ENCODE data around the gene JUND. TPM values are rescaled to one million over a fixed set of nuclear protein-coding genes. Genes with fewer than 3 reads are reported as not detected.

JUND gene
- total RNA-seq, 4 donors from 2014 or later: 193 to 394 (median 316) TPM

- Histone ChIP-seq H3K4me3 (replicated peaks in 1 of 3) (no peak overlapping the region), H3K9me3 (no peaks in the 10 kb centered on the region), H3K27me3 (no peaks in the 10 kb centered on the region), H3K27ac (peak overlapping the region in 2 of 3 donors; percentile 3 to 38), H3K4me1 (peaks cover 12 to 25% of the 10 kb centered on the region in 2 donors), H3K36me3 (no peaks in the 10 kb centered on the region)
- TF ChIP-seq CTCF (IDR thresholded peaks at IDR 0.05): peak in 4 of 6 experiments; percentile 16 to 47 (median 32)
- no peak for TF ChIP-seq POLR2A (IDR thresholded peaks at IDR 0.05)
- WGBS, 2 donors: 25 to 36% methylated on average over 9 to 11 of the region's 24 CpGs
- DNase-seq: peak; percentile 38 to 40
- intact Hi-C loops (cut with DNase I): loop anchor here (5.0 to 10.0 kb wide), 3 partner anchors 43 to 160 kb away; partner anchors contain the start of gene SSBP4
Observed at GRCh38 chr19:18254546-18255503, 26.6 kb downstream of the JUND start.

GRCh38 chr19:18253716-18254115 lies 27.7 kb downstream of the JUND start:
- Histone ChIP-seq H3K27me3 (no peaks in the 10 kb centered on the region), H3K27ac (peak overlapping the region in 2 of 3 donors; percentile 38 to 63), H3K4me1 (peaks cover 12 to 25% of the 10 kb centered on the region in 2 donors), H3K9me3 (no peaks in the 10 kb centered on the region), H3K4me3 (replicated peaks in 1 of 3) (no peak overlapping the region), H3K36me3 (no peaks in the 10 kb centered on the region)
- intact Hi-C loops (cut with DNase I): loop anchor here (5.0 to 10.0 kb wide), 3 partner anchors 41 to 161 kb away; partner anchors contain the start of gene SSBP4
- WGBS, 2 donors: 15 to 24% methylated on average over 3 to 5 of the region's 5 CpGs
- peak; percentile 87 to 92 for DNase-seq
- no peak for TF ChIP-seq CTCF (IDR thresholded peaks at IDR 0.05)
- no peak for TF ChIP-seq POLR2A (IDR thresholded peaks at IDR 0.05)

GRCh38 chr19:18253130-18253529 lies 28.3 kb downstream of the JUND start:
- no peak overlapping the region for H3K4me3 ChIP-seq (replicated peaks in 1 of 3)
- H3K4me1 ChIP-seq: peaks cover 17 to 31% of the 10 kb centered on the region in 2 donors
- TF ChIP-seq CTCF (IDR thresholded peaks at IDR 0.05) (no peak), POLR2A (IDR thresholded peaks at IDR 0.05) (no peak)
- no peaks in the 10 kb centered on the region for H3K9me3 ChIP-seq
- no peaks in the 10 kb centered on the region for H3K27me3 ChIP-seq
- DNase-seq: no peak
- intact Hi-C loops (cut with DNase I): loop anchor here (5.0 to 10.0 kb wide), 3 partner anchors 41 to 162 kb away; partner anchors contain the start of gene SSBP4
- H3K36me3 ChIP-seq: no peaks in the 10 kb centered on the region
- 83 to 92% methylated on average over 4 of the region's 4 CpGs for WGBS, 2 donors
- peak overlapping the region in 1 of 3 donors; percentile 2 for H3K27ac ChIP-seq

- intact Hi-C loops (cut with DNase I): loop anchor here (5.0 to 10.0 kb wide), 3 partner anchors 40 to 162 kb away; partner anchors contain the start of gene SSBP4
Observed at GRCh38 chr19:18252370-18252717, 29.1 kb downstream of the JUND start.

More at GRCh38 chr19:18252370-18252717, 29.1 kb downstream of the JUND start:
- H3K27me3 ChIP-seq: no peaks in the 10 kb centered on the region
- no peak overlapping the region for H3K27ac ChIP-seq
- H3K4me1 ChIP-seq: peaks cover 21 to 39% of the 10 kb centered on the region in 2 donors
- no peak for TF ChIP-seq CTCF (IDR thresholded peaks at IDR 0.05)
- no peak for TF ChIP-seq POLR2A (IDR thresholded peaks at IDR 0.05)
- no peaks in the 10 kb centered on the region for H3K9me3 ChIP-seq
- WGBS, 2 donors: 75 to 76% methylated on average over 7 of the region's 7 CpGs
- no peak for DNase-seq
- H3K4me3 ChIP-seq (replicated peaks in 1 of 3): no peak overlapping the region
- no peaks in the 10 kb centered on the region for H3K36me3 ChIP-seq
